Activated effector memory CD4-positive, alpha-beta T cell treated with anti-CD3 and anti-CD28 coated beads, Interleukin-2, amount 50 U/mL, for 16 hours (primary cell): ENCODE results near the gene COPS4.
"Not testable (repeated sequence)": the region's sequence is repeated elsewhere in the genome, so short reads cannot be mapped to it uniquely, and the experiment has no call there.

Source experiments
- DNase-seq: peaks from one replicate; pipeline ENCODE4 v3.0.0-alpha.2; 2020

COPS4 gene

DNA sequence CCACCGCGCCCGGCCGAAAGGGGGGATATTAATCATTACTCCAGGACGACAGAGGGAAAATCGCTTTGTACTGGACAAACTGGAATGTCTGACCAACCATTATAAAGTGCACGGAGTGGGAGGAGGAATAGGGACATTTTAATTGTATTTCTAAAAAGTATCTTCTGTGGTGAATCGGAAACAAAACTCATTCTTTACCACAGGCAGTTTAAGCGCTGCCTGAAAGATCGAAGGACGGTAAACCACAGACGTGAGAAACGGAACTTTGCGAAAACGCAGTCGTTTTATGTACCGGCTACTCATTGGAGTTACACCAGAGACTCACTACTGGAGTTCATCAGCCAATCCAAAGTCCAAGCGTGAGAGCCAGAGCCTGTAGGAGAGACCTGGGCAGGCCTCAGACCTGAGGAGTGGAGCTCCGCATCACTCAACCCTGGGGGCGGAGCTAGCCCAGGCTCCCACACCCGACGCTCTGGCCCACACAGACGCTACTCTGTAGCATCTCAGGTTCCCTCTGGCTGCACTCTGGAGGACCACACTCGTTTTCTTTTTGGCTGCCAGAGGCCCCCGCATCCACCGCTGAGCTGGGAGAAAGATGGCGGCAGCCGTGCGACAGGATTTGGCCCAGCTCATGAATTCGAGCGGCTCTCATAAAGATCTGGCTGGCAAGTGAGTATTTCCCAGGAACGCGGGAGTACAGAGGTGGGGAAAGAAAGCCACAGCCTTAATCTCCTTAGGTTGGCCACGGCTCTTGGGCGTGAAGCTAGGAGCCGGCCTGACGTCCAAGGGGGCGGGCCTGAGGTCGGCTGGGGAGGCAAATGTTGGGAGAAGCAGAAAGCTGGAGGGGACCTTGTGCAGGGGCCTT is at the start of gene COPS4:
COPS4 (plus strand) TSS at position 554 of the 865 bp plus-strand sequence; CDS start at position 596, 42 bp downstream.
- peak; percentile 98 for DNase-seq

DNA sequence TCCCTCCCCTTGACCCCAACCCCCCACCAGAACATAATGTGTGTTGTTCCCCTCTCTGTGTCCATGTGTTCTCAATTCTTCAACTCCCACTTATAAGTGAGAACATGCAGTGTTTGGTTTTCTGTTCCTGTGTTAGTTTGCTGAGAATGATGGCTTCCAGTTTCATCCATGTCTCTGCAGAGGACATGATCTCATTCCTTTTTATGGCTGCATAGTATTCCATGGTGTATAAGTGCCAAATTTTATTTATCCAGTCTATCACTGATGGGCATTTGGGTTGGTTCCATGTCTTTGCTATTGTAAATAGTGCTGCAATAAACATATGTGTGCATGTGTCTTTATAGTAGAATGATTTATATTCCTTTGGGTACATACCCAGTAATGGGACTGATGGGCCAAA is 47.5 kb upstream of the COPS4 start:
- DNase-seq: not testable (repeated sequence)

DNA sequence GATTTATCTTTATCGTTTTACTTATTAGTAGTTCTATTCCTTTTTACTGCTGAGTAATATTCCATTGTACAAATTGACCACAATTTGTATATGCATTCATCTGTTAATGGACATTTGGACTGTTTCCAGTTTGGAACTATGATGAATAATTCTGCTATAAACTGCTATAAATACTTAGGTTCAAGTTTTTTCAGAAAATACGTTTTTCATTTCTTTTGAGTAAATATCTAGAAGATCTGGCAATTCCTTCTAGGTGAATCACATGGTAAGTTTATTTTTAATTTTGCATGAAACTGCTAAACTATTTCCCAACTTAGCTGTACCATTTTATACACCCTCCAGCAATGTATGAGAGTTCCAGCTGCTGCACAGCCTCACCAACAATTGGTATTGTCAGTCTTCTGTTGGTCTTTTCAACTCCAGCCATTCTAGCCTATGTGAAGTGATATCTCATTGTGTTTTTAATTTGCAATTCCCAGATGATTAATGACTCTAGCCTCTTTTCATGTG is 46.6 kb upstream of the COPS4 start:
- DNase-seq: no peak

DNA sequence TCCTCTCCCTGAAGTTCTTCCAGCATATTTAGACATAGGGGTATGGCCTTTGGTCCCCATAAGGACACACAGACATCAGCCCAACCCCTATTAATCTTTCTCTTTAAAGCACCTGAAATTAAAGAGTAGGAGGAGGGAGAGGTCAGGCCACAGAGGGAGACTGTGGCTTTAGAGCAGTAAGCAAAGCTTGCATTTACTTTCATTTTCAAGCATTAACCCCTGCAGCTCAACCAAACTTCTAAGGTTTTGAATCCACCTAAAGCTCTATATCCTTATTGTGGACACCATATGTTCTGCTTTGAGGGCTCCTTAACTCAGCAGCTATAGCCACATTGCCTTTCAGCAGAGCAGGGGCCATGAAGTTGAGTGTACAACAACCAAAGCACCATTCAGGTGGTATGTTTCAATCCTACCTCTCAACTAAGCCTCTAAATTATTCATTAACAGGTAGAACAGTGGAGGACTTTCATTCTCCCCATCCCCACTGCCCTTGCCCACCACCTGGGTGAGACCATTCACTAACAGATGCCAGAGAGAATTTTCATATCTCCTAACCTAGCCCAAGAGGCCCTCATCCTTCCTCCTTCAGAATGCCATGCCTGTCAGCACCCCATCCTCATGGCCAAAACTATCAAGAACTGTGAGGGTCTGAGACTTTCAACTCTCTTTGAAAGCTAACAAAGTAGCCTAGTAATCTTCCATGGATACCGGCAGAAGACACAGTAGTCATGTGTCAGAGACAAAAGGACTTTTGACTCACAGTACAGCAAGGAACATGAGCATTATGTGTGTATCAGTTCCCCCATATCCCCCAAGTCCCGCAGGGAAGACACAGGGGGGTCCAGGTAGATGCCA is 45.2 kb upstream of the COPS4 start:
- no peak for DNase-seq

DNA sequence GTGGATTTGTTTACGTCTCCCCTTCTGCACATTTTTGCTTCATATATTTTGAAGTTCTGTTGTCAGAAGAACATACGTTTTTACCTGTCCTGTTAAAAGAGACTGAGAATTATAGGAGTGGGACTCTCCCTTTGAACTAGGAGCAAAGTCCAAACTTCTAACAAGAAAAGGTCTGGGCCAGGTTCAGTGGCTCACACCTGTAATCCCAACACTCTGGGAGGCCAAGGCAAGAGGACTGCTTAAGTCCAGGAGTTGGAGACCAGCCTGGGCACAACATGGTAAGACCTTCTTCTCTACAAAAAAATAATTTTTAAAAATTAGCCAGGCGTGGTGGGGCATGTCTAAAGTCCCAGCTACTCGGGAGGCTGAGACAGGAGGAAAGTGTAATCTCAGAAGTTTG is 40.1 kb upstream of the COPS4 start:
- no peak for DNase-seq

DNA sequence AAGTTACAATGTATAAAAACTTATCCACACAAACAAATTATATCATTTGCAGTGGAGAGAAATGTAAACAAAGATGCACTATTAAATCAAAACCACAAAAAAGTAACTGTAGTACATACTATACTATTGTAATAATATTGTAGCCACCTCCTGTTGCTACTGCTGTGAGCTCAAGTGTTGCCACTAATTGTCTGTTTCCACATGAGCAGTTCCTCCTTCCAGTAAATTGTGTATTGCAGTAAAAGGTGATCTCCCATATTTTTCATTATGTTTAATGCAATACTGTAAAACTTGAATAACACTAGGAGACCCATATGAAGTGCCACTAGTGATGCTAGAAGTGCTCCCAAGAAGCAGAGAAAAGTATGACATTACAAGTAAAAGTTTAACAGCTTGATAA is 36.1 kb upstream of the COPS4 start:
- no peak for DNase-seq

DNA sequence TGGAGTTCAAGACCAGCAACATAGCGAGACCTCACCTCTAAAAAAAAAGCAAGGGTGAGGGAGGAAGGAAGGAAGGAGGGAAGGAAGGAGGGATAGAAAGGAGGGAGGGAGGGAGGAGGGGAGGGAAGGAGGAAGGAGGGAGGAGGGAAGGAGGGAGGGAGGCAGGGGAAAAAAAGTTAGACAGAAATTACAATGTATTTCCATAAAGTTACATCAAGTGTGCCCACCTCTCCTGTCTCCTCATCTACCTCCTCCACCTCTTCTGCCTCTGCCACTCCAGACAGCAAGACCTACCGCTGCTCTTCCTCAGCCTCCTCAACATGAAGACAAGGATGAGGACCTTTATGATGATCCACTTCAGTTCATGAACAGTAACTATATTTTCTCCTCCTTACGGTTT is 32.7 kb upstream of the COPS4 start:
- no peak for DNase-seq

DNA sequence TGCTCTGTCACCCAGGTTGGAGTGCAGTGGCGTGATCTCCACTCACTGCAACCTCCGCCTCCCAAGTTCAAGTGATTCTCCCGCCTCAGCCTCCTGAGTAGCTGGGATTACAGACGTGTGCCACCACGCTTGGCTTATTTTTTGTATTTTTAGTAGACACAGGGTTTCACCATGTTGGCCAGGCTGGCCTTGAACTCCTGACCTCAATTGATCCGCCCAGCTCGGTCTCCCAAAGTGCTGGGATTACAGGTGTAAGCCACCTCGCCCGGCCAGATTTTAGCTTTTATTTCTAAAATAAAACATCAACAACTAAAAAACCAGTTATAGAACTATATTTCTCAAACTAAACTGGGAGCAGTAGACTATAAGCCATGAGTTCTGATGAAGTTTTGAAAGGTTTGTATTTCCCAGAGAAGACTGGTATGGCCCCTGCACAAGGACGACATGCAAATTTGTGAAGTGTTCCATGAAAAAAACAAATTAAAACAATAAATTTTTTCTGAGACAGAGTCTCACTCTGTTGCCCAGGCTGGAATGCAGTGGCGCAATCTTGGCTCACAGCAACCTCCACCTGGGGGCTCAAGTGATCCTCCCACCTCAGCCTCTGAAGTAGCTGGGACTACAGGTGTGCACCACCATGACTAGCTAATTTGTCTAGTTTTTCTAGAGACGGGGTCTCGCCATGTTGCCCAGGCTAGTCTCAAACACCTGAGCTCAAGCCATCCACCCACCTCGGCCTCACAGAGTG is 31.8 kb upstream of the COPS4 start:
- not testable (repeated sequence) for DNase-seq

DNA sequence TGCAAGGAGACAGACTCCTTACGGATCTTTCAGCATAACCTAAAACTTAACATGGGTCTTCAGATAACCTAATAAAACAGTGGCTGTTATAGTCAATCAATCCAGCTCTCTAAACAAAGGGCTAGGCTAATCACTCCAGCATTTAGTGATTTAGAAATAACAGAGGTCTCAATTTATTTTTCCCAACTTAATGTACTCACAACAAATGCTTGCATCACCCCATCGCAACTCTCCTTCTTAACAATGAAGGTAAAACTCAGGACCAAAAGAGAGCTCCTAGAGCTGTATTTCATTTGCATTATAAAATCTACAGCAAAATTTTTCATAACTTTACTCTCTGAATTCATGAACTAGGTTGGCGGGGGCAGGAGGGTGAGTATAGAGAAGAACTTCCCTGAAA is 25.5 kb upstream of the COPS4 start:
- no peak for DNase-seq

DNA sequence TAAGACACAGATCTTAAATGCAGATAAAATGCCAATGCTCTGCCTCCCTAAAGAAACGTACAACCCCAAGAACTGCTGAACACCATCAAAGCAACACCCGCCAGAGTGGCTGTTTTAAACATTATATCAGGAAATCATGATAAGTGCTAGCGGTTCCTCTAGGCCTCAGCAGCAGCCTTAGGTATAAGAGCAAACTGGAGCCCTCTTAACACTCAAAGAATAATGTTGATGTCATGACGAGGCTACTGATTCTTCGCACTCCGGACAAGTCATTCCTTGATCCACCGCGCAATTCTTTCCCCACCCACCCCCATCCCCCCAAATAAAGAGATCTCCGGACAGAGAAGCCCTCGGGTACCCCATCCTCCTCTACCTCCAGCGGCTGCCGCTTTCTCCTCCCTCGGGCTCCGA is 24.9 kb upstream of the COPS4 start:
- DNase-seq: no peak

DNA sequence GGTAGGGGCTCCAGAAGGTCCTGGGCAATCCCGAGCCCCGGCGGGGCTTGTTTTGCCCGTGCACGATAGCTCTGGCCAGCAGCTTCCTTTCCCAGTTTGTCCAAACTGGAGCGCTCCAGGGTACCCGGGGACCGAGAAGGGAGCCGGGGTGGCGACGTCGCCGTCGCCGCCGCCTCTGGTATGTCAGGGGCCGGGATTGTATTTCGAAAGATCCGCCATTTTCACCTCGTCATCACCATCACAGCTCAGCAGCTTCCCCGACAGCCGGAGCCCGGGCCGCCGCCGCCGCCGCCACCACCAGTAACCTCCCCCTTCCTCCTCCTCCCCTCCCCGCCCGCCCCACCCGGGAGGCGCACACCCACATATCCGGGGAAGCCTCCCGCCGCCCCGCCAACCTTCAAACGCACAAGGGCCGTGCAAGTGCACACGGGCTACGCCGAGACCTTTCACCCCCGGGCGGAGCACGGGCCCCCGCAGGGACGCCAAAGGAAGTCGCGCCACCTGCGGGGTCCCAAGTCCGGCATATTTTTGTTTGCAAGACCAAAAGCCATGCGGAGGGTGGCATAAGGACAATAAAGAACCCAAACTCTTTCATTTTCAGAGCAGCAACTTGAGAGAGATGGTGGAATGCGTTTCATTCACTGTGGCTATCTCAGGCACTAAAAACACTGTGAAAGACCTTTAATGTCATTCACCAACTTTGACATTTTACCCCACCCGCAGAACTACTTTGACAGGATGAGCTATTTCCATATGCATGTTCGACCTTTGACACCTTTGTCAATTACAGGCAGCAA is 24.3 kb upstream of the COPS4 start, which contains the start of gene LIN54:
LIN54 (minus strand) TSS at position 302 of the 797 bp plus-strand sequence. CDS start 25,979 bp downstream, outside the sequence.
- DNase-seq: peak; percentile 95

DNA sequence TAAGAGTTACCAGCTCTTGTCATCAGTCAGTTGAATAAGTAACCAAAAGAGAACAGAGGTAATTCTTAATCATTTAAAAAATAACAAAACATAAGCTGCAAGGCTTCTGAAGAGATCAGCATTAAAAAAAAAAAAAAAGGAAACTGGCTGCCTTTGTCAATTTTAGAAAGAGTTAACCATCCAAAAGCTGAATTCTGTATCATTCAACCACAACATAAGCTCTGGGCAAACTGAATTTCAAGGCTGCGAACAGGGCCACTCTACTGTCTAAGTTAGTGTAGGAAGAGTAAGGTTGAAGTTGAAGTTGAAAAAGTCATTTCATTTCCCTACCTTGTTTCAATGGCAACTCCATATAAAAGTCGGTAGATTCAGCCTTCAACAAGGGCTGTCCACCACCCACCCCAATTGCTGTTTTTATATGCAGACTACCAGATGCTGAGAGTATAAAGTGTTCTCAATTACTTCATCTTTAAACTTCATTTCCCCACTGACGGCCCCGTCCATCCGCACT is 23.2 kb upstream of the COPS4 start:
- DNase-seq: no peak

DNA sequence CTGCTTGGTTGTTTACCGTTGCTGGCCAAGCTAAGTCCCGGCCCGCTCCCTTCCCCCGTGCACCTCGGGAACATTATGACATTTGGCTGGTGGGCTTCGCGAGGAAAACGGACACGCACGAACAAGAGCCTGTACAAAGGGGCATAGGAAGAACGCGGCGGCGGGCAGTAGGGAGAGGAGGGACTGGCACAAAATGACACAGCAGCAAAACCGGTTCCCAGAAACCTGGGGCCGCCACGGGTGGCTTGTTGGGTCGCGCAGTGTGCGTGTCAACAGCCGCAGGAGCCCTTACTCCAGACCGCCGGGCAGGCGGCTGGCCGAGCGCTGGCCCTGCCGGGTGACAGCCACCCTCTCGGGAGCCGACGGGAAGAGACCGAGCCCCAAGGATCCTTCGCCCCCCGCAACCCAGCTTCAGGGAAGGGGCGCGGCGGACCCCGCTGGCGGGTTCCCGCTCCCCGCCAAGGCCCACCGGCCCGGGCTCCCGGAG is 22.7 kb upstream of the COPS4 start:
- peak; percentile 75 for DNase-seq

DNA sequence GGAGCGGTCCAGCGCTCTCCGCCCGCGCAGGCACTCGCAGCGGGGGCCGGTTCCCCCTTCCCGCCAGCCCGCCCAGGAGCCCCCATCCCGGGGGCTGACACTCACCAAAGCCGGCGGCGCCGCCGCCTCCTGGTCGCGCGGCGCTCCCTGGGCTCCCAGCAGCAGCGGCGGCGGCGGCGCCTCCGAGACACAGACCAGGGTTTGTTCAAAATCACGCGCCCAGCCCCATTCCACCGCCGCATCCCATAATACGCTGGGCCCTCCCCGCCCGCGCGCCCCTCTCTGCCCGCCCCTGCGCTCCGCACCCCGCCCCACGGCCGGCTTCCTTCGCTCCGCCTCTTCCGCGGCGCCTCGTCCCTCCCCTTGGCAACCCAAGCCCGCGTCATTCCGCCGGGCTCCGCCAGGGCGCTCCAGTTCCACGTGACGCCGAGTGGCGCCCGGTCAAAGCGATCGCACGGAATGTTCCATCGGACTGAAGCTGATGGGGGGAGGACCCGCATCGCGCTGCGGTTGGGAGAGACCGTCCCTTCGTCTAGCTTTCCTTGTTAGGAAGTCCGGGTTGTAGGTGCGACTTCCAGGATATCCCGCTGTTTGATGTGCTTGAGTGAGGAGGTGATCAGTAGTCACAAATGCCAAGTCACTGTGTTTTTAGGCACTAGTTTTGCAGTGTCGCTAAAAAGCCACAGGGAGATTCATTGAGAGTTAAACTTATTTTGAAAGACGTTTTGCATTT is 22.1 kb upstream of the COPS4 start:
- DNase-seq: peak; percentile 99

DNA sequence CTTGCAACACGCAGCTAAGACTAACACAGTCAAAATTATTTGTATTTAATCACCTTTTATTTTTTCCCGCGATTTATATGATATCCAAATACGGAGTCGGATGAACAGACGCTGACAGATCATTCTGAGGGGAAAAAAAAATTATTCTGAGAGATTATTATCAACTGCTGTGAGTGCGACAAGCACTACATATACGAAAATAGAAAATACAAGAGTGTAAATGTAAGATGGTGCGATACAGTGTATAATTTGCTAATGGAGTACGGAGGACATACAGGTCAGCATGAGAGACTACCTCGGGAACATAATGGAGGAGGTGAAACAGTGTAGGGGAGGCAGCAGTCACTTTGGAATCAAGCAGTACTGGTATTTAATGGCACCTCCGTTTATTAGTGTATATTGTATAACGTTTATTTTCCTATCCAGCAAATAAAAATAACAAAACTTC is 21.5 kb upstream of the COPS4 start:
- DNase-seq: no peak

DNA sequence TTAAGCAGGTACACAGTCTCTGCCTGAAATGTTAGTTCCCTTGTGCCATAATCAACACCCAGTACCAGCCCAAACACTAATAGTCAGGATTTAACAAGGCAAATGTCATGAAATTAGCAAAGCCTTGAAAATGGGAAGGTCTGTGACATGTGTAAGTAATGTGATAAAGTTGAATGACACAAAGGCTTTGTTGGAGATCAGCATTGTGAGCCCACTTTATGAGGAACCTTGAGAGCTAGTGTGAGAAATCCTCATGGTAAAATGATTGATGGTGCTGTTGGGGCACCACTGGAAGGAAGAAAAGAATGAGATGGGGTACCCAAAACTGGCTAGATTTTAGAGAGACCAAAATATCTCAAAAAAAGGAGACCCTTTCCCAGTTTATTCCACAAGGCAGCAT is 21.1 kb upstream of the COPS4 start:
- no peak for DNase-seq

DNA sequence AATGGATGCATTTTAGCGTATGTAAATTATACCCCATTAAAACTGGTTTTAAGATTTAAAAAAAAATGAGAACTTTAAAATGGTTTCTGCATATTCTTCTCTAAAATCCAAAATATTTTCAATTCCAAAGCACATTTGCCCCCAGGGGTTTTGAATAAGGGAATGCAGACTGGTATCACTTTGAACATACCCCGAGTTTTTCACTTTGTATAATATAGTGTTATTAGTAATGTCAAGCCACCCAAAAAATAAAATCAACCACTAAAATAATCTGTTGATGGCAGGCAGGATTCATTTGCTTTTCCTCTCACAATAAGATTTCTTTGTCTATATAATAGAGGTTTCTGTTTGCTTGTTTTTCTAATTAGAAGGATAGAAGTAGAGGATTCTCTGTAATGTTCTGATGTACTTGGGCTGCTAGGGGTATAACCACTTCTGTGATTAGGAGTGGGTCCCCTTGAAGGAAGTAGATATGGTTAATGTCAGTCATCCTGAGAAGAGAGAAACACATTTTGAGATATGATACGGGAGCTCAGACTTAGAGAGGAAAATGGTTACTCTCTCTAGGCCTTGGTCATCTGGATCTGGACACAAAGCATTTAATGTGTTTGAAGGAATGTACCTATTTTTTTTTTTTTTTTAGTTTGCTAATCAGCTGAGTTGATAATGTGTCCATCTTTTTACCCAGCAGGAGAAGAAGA is 15.0 kb upstream of the COPS4 start:
- DNase-seq: no peak

DNA sequence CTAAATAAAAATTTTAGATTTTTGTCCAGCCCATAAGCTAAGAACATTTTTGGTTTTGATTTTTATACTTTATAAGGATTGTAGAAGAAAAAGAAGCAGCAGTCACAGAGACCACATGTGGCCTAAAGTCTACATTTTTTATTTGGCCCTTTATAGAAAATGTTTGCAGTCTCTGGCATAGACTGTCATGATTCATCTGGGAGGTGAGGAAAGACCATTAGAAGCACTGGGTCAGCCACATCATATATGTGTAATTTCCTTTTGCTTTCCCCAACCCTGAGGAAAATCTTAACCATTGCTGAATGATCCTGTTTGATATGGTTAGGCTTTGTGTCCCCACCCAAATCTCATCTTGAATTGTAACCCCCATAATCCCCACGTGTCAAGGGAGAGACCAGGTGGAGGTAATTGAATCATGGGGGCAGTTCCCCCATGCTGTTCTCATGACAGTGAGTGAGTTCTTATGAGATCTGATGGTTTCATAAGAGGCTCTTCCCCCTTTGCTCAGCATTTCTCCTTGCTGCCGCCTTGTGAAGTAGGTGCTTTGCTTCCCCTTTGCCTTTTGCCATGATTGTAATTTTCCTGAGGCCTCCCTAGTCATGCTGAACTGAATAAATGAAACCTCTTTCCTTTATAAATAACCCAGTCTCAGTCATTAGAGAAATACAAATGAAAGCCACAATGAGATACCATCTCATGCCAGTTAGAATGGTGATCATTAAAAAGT is 12.1 kb upstream of the COPS4 start:
- DNase-seq: no peak

DNA sequence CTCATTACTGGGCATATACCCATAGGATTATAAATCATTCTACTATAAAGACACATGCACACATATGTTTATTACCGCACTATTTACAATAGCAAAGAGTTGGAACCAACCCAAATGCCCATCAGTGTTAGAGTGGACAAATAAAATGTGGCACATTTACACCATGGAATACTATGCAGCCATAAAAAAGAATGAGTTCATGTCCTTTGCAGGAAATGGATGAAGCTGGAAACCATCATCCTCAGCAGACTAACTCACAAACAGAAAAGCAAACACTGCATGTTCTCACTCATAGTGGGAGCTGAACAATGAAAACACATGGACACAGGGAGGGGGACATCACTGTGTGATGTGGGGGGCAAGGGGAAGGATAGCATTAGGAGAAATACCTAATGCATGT is 11.4 kb upstream of the COPS4 start:
- not testable (repeated sequence) for DNase-seq
